ENCODE data around the gene KRT9.

GRCh38 chr17:41588126-41588810 lies 16.4 kb upstream of the KRT9 start:
- TF ChIP-seq CTCF (IDR thresholded peaks at IDR 0.05) (no peak), POLR2A (IDR thresholded peaks at IDR 0.05) (no peak)

Measured in adrenal gland (tissue), 5 donors.